H1 (cell line): ENCODE data around the gene FAR1.

Source experiments
- CREB1 ChIP-seq: IDR thresholded peaks from 2 replicates; pipeline ENCODE4 v1.6.1; 2012; ENCODE audit warnings: inconsistent platforms
- CTCF ChIP-seq, 3 experiments: IDR thresholded peaks; 1 replicate in 2 of 3; 2 replicates in 1 of 3; pipeline versions ENCODE4 v1.5.1 to v1.6.1; 2011; ENCODE audit warnings: low read length in 3 of 3, mild to moderate bottlenecking in 3 of 3, inconsistent platforms in 2 of 3, low read depth in 1 of 3, moderate library complexity in 1 of 3; ENCODE audit not compliant: insufficient read depth in 1 of 3; ENCODE audit errors: control extremely low read depth in 1 of 3
- EZH2 ChIP-seq: fragments of 200-600 bp; sonication (generic); IDR thresholded peaks from 2 replicates; pipeline ENCODE4 v1.7.1; 2012; ENCODE audit warnings: low read depth, mild to moderate bottlenecking, moderate library complexity, low read length, inconsistent platforms; ENCODE audit not compliant: severe bottlenecking
- SIN3A ChIP-seq, 2 experiments: IDR thresholded peaks in 1 of 2; conservative IDR thresholded peaks in 1 of 2; 2 replicates each; pipeline ENCODE4 v1.6.1; 2011 to 2012; ENCODE audit warnings: low read length in 2 of 2, improper control_type of control experiment in 1 of 2, low read depth in 1 of 2, mild to moderate bottlenecking in 1 of 2
- TAF7 ChIP-seq: optimal IDR thresholded peaks from 2 replicates; pipeline ENCODE3; 2011; ENCODE audit warnings: low read depth, mild to moderate bottlenecking, inconsistent platforms, low read length, moderate library complexity, borderline replicate concordance
- YY1 ChIP-seq: IDR thresholded peaks from 2 replicates; pipeline ENCODE4 v1.6.1; 2011; ENCODE audit warnings: low read depth, mild to moderate bottlenecking, low read length

- TF ChIP-seq CTCF (IDR thresholded peaks at IDR 0.05; ENCODE audit: control extremely low read depth in 1 of 3, insufficient read depth in 1 of 3, low read depth in 1 of 3, low read length in 3 of 3) (no peak), EZH2 (no peak), TAF7 (no peak), YY1 (no peak), SIN3A (conservative IDR thresholded peaks at IDR 0.05 in 1 of 2, IDR thresholded peaks at IDR 0.05 in 1 of 2; ENCODE audit: low read depth in 1 of 2, low read length in 2 of 2) (no peak), CREB1 (no peak)
These were observed 21.1 kb upstream of the FAR1 start for GRCh38 chr11:13647391-13647790.
